T-cell (primary cell): ENCODE data around the gene KCTD15. TPM values are rescaled to one million over a fixed set of nuclear protein-coding genes. Genes with fewer than 3 reads are reported as not detected.

Experiments used
- ATAC-seq, 4 experiments: fragments of 200-7000 bp in 3 of 4; fragments of 150-1000 bp in 1 of 4; cut with Tn5 transposase; replicated peaks in 1 of 4; 1 replicate in 3 of 4; 2 replicates in 1 of 4; pipeline ENCODE4 v1.10.0; 2021; ENCODE audit warnings: moderate library complexity in 3 of 4, mild to moderate bottlenecking in 2 of 4, moderate number of reproducible peaks in 1 of 4
- CTCF ChIA-PET, 2 donors: fragments of 300-600 bp; sonication (Branson Sonifier 250); formaldehyde crosslinking; loops; one replicate each; lab custom pipeline; 2022; ENCODE audit warnings: antibody characterized with exemption in 2 of 2; lab: Charles Lee
- POLR2A ChIA-PET, 2 donors: fragments of 300-600 bp; sonication (Branson Sonifier 250); formaldehyde crosslinking; loops; one replicate each; lab custom pipeline; 2022; ENCODE audit warnings: antibody characterized with exemption in 2 of 2; lab: Charles Lee
- DNase-seq, 35 experiments: peaks; one replicate each; pipeline versions ENCODE4 v3.0.0 to v3.0.0-alpha.2; 2013 to 2023
- H3K27ac ChIP-seq: one replicate; pipeline ENCODE4 v1.5.1; 2013; ENCODE audit warnings: low read length
- H3K27me3 ChIP-seq, 2 experiments: replicated peaks in 1 of 2; 1 replicate in 1 of 2; 2 replicates in 1 of 2; pipeline versions ENCODE4 v1.6.1 to v1.7.0; 2013; ENCODE audit warnings: low read length in 1 of 2, mixed read lengths in 1 of 2; ENCODE audit not compliant: control insufficient read depth in 2 of 2, insufficient read depth in 2 of 2; ENCODE audit errors: extremely low read depth in 1 of 2
- H3K36me3 ChIP-seq, 2 donors: 1 replicate in 1 of 2; 2 replicates in 1 of 2; pipeline versions ENCODE4 v1.6.1 to v1.7.0; 2013; ENCODE audit warnings: low read length in 1 of 2; ENCODE audit not compliant: control insufficient read depth in 2 of 2, insufficient read depth in 1 of 2; ENCODE audit errors: extremely low read depth in 1 of 2
- H3K4me1 ChIP-seq, 2 experiments: 1 replicate in 1 of 2; 2 replicates in 1 of 2; pipeline versions ENCODE4 v1.6.1 to v1.7.0; 2013; ENCODE audit warnings: low read length in 2 of 2, mixed read lengths in 1 of 2; ENCODE audit not compliant: insufficient read depth in 2 of 2, control insufficient read depth in 1 of 2; ENCODE audit errors: extremely low read depth in 1 of 2
- H3K4me3 ChIP-seq, 2 donors: 1 replicate in 1 of 2; 2 replicates in 1 of 2; pipeline versions ENCODE4 v1.5.1 to v1.7.0; 2013; ENCODE audit warnings: mild to moderate bottlenecking in 2 of 2, low read length in 1 of 2, moderate library complexity in 1 of 2; ENCODE audit not compliant: control insufficient read depth in 1 of 2; ENCODE audit errors: extremely low read depth in 1 of 2
- H3K9me3 ChIP-seq: 2 replicates; pipeline ENCODE4 v1.7.0; 2013
- H3K27ac Mint-ChIP-seq, 2 donors: one replicate each; pipeline ENCODE4 v1.8.0; 2020 to 2021; ENCODE audit warnings: mild to moderate bottlenecking in 2 of 2, mixed read lengths in 2 of 2
- H3K27me3 Mint-ChIP-seq, 2 donors: one replicate each; pipeline ENCODE4 v1.8.0; 2021 to 2022; ENCODE audit warnings: mixed read lengths in 2 of 2
- H3K36me3 Mint-ChIP-seq: one replicate; pipeline ENCODE4 v1.8.0; 2021; ENCODE audit warnings: mixed read lengths
- H3K4me1 Mint-ChIP-seq, 3 donors: one replicate each; pipeline ENCODE4 v1.8.0; 2020 to 2022; ENCODE audit warnings: mixed read lengths in 3 of 3, mild to moderate bottlenecking in 1 of 3
- H3K4me3 Mint-ChIP-seq, 3 donors: one replicate each; pipeline ENCODE4 v1.8.0; 2020 to 2022; ENCODE audit warnings: mild to moderate bottlenecking in 3 of 3, mixed read lengths in 3 of 3, moderate library complexity in 3 of 3
- H3K9me3 Mint-ChIP-seq, 3 donors: one replicate each; pipeline ENCODE4 v1.8.0; 2020 to 2022; ENCODE audit warnings: mixed read lengths in 3 of 3
- WGBS: methylation state at CpG from one replicate; pipeline ENCODE4 v1.1.5; 2013; ENCODE audit warnings: missing lambda C conversion rate; ENCODE audit not compliant: insufficient coverage; 5-methylcytosine and 5-hydroxymethylcytosine counted together
- total RNA-seq, 35 experiments: library from RNA in 6 of 35; stranded (reverse) in 6 of 35; fragments of 120-200 nt in 1 of 35; gene quantifications; one replicate each; pipeline versions ENCODE4 v1.2.1 to v1.2.4 and lab custom pipeline; 2013 to 2026

Gene KCTD15
- total RNA-seq, 5 donors from 2014 or later (not counting 1 experiment from before 2014, with no cell fraction given), result 3.2 to 11.1 (median 5.2) TPM

DNA sequence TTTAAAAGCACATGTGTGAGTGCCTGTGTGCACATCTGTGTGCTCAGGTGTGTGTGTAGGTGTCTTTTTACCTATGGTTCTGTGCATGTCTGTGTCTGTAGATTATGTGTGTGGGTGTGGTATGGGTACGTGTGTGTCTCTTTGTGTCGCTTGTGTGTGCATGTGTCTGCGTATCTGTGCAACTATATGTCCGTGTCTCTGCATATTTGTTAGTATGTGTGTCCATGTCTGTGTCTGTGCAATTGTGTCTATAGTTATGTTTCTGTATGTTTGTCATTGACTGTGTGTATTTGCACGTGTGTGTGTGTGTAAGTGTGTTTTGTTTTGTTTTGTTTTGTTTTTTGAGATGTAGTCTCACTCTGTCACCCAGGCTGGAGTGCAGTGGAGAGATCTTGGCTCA lies 7.3 kb upstream of the KCTD15 start:
- no peak overlapping the region for H3K4me3 Mint-ChIP-seq
- no peak overlapping the region for H3K4me3 ChIP-seq
- H3K27ac ChIP-seq, result no peak overlapping the region
- H3K36me3 Mint-ChIP-seq, result no peaks in the 10 kb centered on the region
- H3K9me3 Mint-ChIP-seq, result no peaks in the 10 kb centered on the region
- peaks cover 6 to 22% (median 10%) of the 10 kb centered on the region in 3 donors for H3K4me1 Mint-ChIP-seq
- peaks cover 27 to 33% of the 10 kb centered on the region in 2 donors for H3K27me3 Mint-ChIP-seq
- no peak overlapping the region for H3K27ac Mint-ChIP-seq
- WGBS, result 82% methylated on average over 5 of the region's 5 CpGs
- POLR2A ChIA-PET, result no interaction called here
- no peak for ATAC-seq
- peaks cover 0 to 6% of the 10 kb centered on the region in 2 experiments for H3K4me1 ChIP-seq
- H3K27me3 ChIP-seq, result peaks cover 0 to 31% of the 10 kb centered on the region in 2 experiments
- CTCF ChIA-PET, result no interaction called here
- H3K9me3 ChIP-seq, result no peaks in the 10 kb centered on the region
- H3K36me3 ChIP-seq, result no peaks in the 10 kb centered on the region
- DNase-seq, result no peak

DNA sequence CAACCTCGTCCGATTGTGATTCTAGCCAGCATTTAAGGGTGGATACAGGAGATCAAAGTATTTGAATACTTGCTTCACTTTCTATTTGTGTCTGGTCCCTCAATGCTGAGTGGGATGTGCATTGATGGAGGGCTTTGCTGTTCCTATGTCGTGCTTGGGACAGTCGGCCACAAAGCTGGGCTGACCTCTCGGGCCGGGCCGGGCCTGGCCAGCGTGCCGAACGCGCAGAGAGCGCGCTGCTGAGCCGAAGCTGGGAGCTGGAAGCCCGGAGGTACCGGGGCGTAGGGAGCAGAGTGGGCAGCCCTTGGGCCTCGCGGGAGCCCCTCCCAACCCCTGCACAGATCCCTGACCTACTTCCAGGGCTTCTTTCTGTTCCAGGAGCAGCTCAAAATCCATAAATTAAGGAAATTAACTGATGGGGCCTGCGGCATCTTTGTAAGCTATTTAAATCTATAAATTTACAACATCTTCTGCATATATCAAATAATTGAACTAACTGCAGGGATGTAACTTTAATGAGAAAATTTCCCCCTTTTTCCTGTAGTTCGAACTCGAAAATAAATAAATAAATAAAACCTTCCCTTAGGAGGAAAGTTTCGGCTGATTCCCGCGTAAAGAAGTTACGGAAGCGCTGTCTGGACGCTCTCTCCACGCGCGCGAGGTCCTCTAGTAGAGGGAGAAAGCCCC lies 1.8 kb upstream of the KCTD15 start:
- POLR2A ChIA-PET, result no interaction called here
- no peak for ATAC-seq

GRCh38 chr19:33795370-33796163 lies 1.1 kb upstream of the KCTD15 start:
- Mint-ChIP-seq H3K4me3 (peak overlapping the region; percentile 65 to 71 (median 67)), H3K36me3 (no peaks in the 10 kb centered on the region), H3K27me3 (peaks cover 31 to 39% of the 10 kb centered on the region in 2 donors), H3K27ac (peak overlapping the region in 1 of 2 donors; percentile 36), H3K4me1 (peaks cover 0 to 14% (median 4%) of the 10 kb centered on the region in 3 donors), H3K9me3 (no peaks in the 10 kb centered on the region)
- POLR2A ChIA-PET, result no interaction called here
- Histone ChIP-seq H3K4me3 (peak overlapping the region; percentile 31 to 66), H3K36me3 (no peaks in the 10 kb centered on the region), H3K27me3 (peaks cover 0 to 56% of the 10 kb centered on the region in 2 experiments), H3K9me3 (no peaks in the 10 kb centered on the region), H3K27ac (no peak overlapping the region), H3K4me1 (peaks cover 3 to 12% of the 10 kb centered on the region in 2 experiments)
- CTCF ChIA-PET, result interaction anchor here in 1 of 2 donors (0.9 kb wide), 1 partner anchor 24 kb away, joined by 3 read pairs; no protein-coding TSS in a partner anchor
- under 1% methylated on average over 83 of the region's 92 CpGs for WGBS
- peak in 9 of 35 experiments; percentile 10 to 44 (median 28) for DNase-seq
- peak; percentile 45 to 58 (median 51) for ATAC-seq

More for the DNA sequence above, 1.8 kb upstream of the KCTD15 start:
- Mint-ChIP-seq H3K9me3 (no peaks in the 10 kb centered on the region), H3K27me3 (peaks cover 27 to 39% of the 10 kb centered on the region in 2 donors), H3K4me1 (peaks cover 0 to 14% (median 4%) of the 10 kb centered on the region in 3 donors), H3K4me3 (peak overlapping the region; percentile 64 to 67 (median 65)), H3K27ac (peak overlapping the region in 1 of 2 donors; percentile 36), H3K36me3 (no peaks in the 10 kb centered on the region)
- peaks cover 3 to 12% of the 10 kb centered on the region in 2 experiments for H3K4me1 ChIP-seq
- H3K27ac ChIP-seq, result no peak overlapping the region
- H3K9me3 ChIP-seq, result no peaks in the 10 kb centered on the region
- peaks cover 0 to 58% of the 10 kb centered on the region in 2 experiments for H3K27me3 ChIP-seq
- 50% methylated on average over 18 of the region's 32 CpGs for WGBS
- peak overlapping the region in 1 of 2 donors; percentile 33 for H3K4me3 ChIP-seq
- no peak for DNase-seq
- CTCF ChIA-PET, result interaction anchor here in 1 of 2 donors (0.9 kb wide), 1 partner anchor 25 kb away, joined by 3 read pairs; no protein-coding TSS in a partner anchor
- no peaks in the 10 kb centered on the region for H3K36me3 ChIP-seq

DNA sequence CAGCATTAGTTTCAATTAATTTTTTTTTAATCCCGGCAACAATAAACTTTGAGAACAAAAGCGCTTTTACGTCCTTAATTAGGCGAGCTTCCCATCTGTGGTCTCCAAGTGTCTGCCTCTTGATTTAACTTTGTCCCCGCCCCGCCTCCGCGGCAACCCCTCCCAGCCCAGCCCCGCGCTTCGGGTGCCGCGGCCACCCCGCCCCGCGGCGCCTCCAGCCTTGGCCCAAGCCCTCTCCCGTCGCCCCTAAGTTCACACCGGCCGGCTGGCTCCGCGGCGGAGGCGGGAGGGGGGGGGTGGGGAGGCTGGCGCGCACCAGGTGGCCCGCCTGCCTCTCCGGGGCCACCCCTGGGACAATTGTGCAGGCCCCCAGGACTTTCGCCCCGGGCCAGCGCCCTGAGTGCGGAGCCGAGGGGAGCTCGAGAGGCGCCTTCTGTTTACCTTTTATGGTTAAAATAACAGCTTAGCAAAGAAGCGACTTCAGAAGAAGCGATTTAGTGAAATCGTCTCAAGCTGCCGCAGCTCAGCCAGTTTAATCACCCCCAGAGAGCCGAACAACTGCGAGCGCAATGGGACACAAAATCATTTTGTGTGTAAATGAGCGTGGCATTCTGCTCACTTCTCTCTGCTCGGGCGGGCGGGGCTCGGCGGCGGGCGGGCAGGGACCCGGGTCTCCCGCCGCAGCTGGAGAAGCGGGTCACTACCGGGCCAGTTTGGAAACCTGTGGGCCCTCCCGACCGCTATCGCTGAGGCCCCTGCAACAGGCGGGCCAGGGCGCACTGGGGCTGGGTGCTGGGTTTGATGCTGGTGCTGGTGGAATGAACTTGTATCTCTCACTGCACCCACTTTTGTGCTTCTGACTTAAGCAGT lies 1.4 kb downstream of the KCTD15 start:
- Histone ChIP-seq H3K27ac (no peak overlapping the region), H3K4me3 (peak overlapping the region in 1 of 2 donors; percentile 45), H3K4me1 (peaks cover 3 to 12% of the 10 kb centered on the region in 2 experiments), H3K9me3 (no peaks in the 10 kb centered on the region), H3K27me3 (peaks cover 0 to 41% of the 10 kb centered on the region in 2 experiments), H3K36me3 (no peaks in the 10 kb centered on the region)
- Mint-ChIP-seq H3K4me3 (peak overlapping the region; percentile 52 to 76 (median 67)), H3K27ac (no peak overlapping the region), H3K36me3 (no peaks in the 10 kb centered on the region), H3K9me3 (no peaks in the 10 kb centered on the region), H3K4me1 (peaks cover 0 to 9% (median 4%) of the 10 kb centered on the region in 3 donors), H3K27me3 (peaks cover 24 to 26% of the 10 kb centered on the region in 2 donors)
- ATAC-seq, result peak in 1 of 4 experiments; percentile 28
- ChIA-PET CTCF (interaction anchor here (0.5 to 0.7 kb wide), 2 partner anchors 18 to 384 kb away, joined by 3 to 5 read pairs; no protein-coding TSS in a partner anchor), POLR2A (no interaction called here)
- DNase-seq, result peak in 1 of 35 experiments; percentile 12
- WGBS, result 58% methylated on average over 34 of the region's 61 CpGs

DNA sequence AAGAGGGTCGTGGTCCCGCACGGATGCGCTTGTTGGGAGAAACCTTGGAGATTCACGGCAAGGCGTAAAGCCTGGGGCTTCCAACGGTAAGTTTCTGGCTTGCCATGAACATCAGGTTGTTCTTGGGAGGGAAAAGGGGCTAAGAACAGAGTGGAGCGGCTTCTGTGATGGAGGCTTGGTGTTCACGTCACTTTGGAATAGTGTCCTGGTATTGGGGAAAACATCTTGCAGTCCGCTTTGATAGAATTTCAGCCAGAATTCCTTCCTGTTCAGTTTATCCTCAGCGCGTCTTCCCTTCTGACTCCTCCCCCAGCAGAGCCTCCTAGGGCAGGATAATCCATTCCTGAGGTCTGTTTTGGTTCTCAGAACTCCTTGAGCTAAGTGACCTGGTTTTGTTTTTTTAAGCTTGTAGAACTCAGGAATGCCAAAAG lies 2.0 kb downstream of the KCTD15 start:
- Mint-ChIP-seq H3K36me3 (no peaks in the 10 kb centered on the region), H3K27ac (no peak overlapping the region), H3K27me3 (peaks cover 18 to 19% of the 10 kb centered on the region in 2 donors), H3K4me3 (peak overlapping the region; percentile 28 to 50 (median 42)), H3K9me3 (no peaks in the 10 kb centered on the region), H3K4me1 (peaks cover 0 to 9% (median 4%) of the 10 kb centered on the region in 3 donors)
- 79% methylated on average over 2 of the region's 12 CpGs for WGBS
- POLR2A ChIA-PET, result no interaction called here
- Histone ChIP-seq H3K27ac (no peak overlapping the region), H3K9me3 (no peaks in the 10 kb centered on the region), H3K4me3 (no peak overlapping the region), H3K4me1 (peaks cover 3 to 12% of the 10 kb centered on the region in 2 experiments), H3K27me3 (peaks cover 0 to 41% of the 10 kb centered on the region in 2 experiments), H3K36me3 (no peaks in the 10 kb centered on the region)
- CTCF ChIA-PET, result interaction anchor here in 1 of 2 donors (0.7 kb wide), 1 partner anchor 18 kb away, joined by 4 read pairs; no protein-coding TSS in a partner anchor
- no peak for DNase-seq
- no peak for ATAC-seq
